Heart right ventricle (tissue), 16 donors: ENCODE data around the gene CCL15. TPM values are rescaled to one million over a fixed set of nuclear protein-coding genes. Genes with fewer than 3 reads are reported as not detected.

Experiments
- ATAC-seq, 8 donors: fragments of 200-7000 bp; cut with Tn5 transposase; one replicate each; pipeline ENCODE4 v1.9.1; 2020; ENCODE audit warnings: mild to moderate bottlenecking in 8 of 8, moderate library complexity in 8 of 8, moderate number of reproducible peaks in 1 of 8
- DNase-seq, 2 donors: peaks; one replicate each; pipeline ENCODE4 v3.0.0-alpha.2; 2020
- H3K27ac ChIP-seq, 10 donors: fragments of 200-600 bp; sonication (generic) in 2 of 10; one replicate each; pipeline versions ENCODE4 v1.5.0 to v1.8.0; 2020 to 2022; ENCODE audit warnings: mild to moderate bottlenecking in 3 of 10
- H3K27me3 ChIP-seq, 7 donors: fragments of 200-600 bp; one replicate each; pipeline ENCODE4 v1.8.0; 2021 to 2022; ENCODE audit warnings: mild to moderate bottlenecking in 2 of 7
- H3K36me3 ChIP-seq, 9 donors: fragments of 200-600 bp; sonication (generic) in 1 of 9; one replicate each; pipeline versions ENCODE4 v1.5.0 to v1.8.0; 2020 to 2022; ENCODE audit warnings: mild to moderate bottlenecking in 2 of 9
- H3K4me1 ChIP-seq, 9 donors: fragments of 200-600 bp; sonication (generic) in 1 of 9; one replicate each; pipeline versions ENCODE4 v1.5.0 to v1.8.0; 2020 to 2022; ENCODE audit warnings: mild to moderate bottlenecking in 4 of 9
- H3K4me3 ChIP-seq, 10 donors: fragments of 200-600 bp; sonication (generic) in 2 of 10; one replicate each; pipeline versions ENCODE4 v1.5.0 to v1.8.0; 2020 to 2022; ENCODE audit warnings: mild to moderate bottlenecking in 7 of 10, moderate library complexity in 2 of 10
- H3K9me3 ChIP-seq, 11 donors: fragments of 200-600 bp in 10 of 11; sonication (generic) in 2 of 11; one replicate each; pipeline versions ENCODE4 v1.5.0 to v1.8.0; 2013 to 2022; ENCODE audit warnings: mild to moderate bottlenecking in 2 of 11, control low read depth in 1 of 11, moderate library complexity in 1 of 11
- WGBS, 2 donors: extraction: QIAGEN DNeasy Blood & Tissue Kit; methylation state at CpG; one replicate each; pipeline ENCODE4 v1.1.7; 2013; ENCODE audit warnings: inconsistent platforms in 1 of 2; 5-methylcytosine and 5-hydroxymethylcytosine counted together
- intact Hi-C, 10 donors: fragments of 100-400 bp; cut with DNase I; formaldehyde crosslinking; loops; one replicate each; pipeline versions ENCODE4 v1.11.1 to v1.14.2; 2022
- long read RNA-seq, 3 donors: library from polyadenylated mRNA; unstranded; transcript quantifications; one replicate each; pipeline ENCODE4 v2.0.0, GENCODE V29; 2020 to 2021
- polyA plus RNA-seq, 2 donors: library from polyadenylated mRNA; stranded (reverse); fragments of 200-250 nt; gene quantifications; one replicate each; pipeline ENCODE4 v1.2.3, GENCODE V29; 2013
- total RNA-seq, 10 donors: library from RNA; stranded (reverse); fragmentation: NEBNext Ultra II Directional in 3 of 10; extraction: Animal tissue kit (Norgen Biotek cat#: 25700) in 3 of 10; gene quantifications; one replicate each; pipeline versions ENCODE4 v1.2.1 to v1.2.4, GENCODE V29; 2021 to 2023
- TF ChIP-seq, protein P1 (sequence below), 9 donors: fragments of 200-600 bp; sonication (generic) in 2 of 9; IDR thresholded peaks; one replicate each; pipeline versions ENCODE4 v1.5.0 to v1.8.0; 2021 to 2022; ENCODE audit warnings: antibody characterized with exemption in 9 of 9, mild to moderate bottlenecking in 5 of 9, moderate library complexity in 1 of 9
- donor health status: Arrhythmogenic right ventricular cardiomyopathy.
- donor health status: ischemic (EF 13 %, LVEDD 7.1; RV severe dilation, severe dysfunction).
- donor health status: healthy with polysubstance abuse.
- donor health status: DM: no; HTN: yes; CAD: no.
- donor health status: DM: no; HTN: no; CAD: no.
- donor health status: ischemic (EF 25% LVEDD 6.9; RV normal size, moderate dysfunction).
- donor health status: ischemic (EF 25% LVEDD 5.7; RV mildly dilated, moderate dysfunction).
- donor health status: healthy.
- donor health status: DM: yes; HTN: yes; CAD: no.
- donor health status: Ischemic cardiomyopathy.
- donor health status: ischemic (EF 35%, LVEDD 5.7; RV mildly dilated, moderate dysfunction).
- donor health status: nonischemic (EF 11% LVEDD 7.7; RV severe dilation, severe dysfunction).
- donor health status: DM: yes; HTN: yes; CAD: no.
- donor health status: PGD.
- donor health status: ischemic (EF 29% LVEDD 5.4; RV normal size, mild dysfunction).
- donor health status: nonischemic (EF 23%, LVEDD 6.1; RV moderate dilation, normal function).

The CCL15 gene, protein sequence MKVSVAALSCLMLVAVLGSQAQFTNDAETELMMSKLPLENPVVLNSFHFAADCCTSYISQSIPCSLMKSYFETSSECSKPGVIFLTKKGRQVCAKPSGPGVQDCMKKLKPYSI
- not detected for total RNA-seq
- polyA plus RNA-seq, result not detected
- long read RNA-seq, donor 1, result 0 reads
- long read RNA-seq, donor 2, result 0 reads
- long read RNA-seq, donor 3, result 0 reads

DNA sequence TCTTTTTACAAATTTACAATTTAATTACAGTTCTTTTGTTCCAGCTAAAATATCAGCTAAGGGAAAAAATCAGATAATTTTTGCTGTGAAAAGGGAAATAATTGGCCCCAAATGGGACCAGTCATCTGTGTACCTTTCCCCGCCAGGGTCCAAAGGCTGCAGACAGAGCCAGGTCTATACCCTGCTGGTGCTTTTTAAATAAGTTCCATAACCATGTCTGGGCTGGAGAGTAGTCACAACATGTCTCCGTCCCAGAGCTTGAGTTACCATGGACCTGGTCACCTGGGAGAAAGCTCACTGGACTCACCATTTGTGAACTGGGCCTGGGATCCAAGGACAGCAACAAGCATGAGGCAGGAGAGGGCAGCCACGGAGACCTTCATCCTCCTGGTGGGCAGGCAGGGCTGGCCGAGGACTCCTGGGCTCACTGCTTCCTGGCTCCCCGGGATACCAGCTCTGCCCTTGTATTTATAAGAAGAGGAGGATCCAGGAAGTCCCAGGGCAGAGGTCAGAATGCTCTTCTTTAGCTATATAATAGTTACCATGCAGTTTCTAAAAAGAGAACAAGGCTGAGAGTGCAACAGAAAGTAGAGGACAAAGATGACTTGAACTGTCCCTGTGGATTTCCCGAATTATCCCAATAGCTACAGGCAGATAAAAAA is at the start of gene CCL15:
TSS of gene CCL15 (minus strand) at position 444 of the 662 bp plus-strand sequence. CDS start at position 383, 61 bp downstream.
- no peaks in the 10 kb centered on the region for H3K36me3 ChIP-seq
- no peak for ATAC-seq
- no peak for DNase-seq
- H3K4me1 ChIP-seq, result no peaks in the 10 kb centered on the region
- TF ChIP-seq, protein P1, sequence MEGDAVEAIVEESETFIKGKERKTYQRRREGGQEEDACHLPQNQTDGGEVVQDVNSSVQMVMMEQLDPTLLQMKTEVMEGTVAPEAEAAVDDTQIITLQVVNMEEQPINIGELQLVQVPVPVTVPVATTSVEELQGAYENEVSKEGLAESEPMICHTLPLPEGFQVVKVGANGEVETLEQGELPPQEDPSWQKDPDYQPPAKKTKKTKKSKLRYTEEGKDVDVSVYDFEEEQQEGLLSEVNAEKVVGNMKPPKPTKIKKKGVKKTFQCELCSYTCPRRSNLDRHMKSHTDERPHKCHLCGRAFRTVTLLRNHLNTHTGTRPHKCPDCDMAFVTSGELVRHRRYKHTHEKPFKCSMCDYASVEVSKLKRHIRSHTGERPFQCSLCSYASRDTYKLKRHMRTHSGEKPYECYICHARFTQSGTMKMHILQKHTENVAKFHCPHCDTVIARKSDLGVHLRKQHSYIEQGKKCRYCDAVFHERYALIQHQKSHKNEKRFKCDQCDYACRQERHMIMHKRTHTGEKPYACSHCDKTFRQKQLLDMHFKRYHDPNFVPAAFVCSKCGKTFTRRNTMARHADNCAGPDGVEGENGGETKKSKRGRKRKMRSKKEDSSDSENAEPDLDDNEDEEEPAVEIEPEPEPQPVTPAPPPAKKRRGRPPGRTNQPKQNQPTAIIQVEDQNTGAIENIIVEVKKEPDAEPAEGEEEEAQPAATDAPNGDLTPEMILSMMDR (IDR thresholded peaks at IDR 0.05), result no peak
- no peak within 1 kb of the TSS for H3K27ac ChIP-seq
- WGBS, 2 donors, result 66 to 73% methylated on average over 6 of the region's 6 CpGs
- H3K27me3 ChIP-seq, result peaks cover 0 to 6% (median 0%) of the 10 kb centered on the region in 7 donors
- H3K9me3 ChIP-seq, result no peaks in the 10 kb centered on the region
- H3K4me3 ChIP-seq, result no peak within 1 kb of the TSS
- intact Hi-C loops, result loop anchor here in 1 of 10 donors (10.0 kb wide), 1 partner anchor 64 kb away; the partner anchor contains the start of gene CCL18

- no peak overlapping the region for H3K4me3 ChIP-seq
- intact Hi-C loops, result loop anchor here in 1 of 10 donors (10.0 kb wide), 1 partner anchor 65 kb away; no protein-coding TSS in a partner anchor
- TF ChIP-seq, protein P1 (IDR thresholded peaks at IDR 0.05), result no peak
- peaks cover 0 to 53% (median 13%) of the 10 kb centered on the region in 11 donors for H3K9me3 ChIP-seq
- 97% methylated on average over 2 of the region's 2 CpGs for WGBS, 2 donors
- ATAC-seq (no peak), DNase-seq (no peak)
- no peak overlapping the region for H3K27ac ChIP-seq
- H3K36me3 ChIP-seq, result no peaks in the 10 kb centered on the region
- peaks cover 0 to 9% (median 0%) of the 10 kb centered on the region in 7 donors for H3K27me3 ChIP-seq
- H3K4me1 ChIP-seq, result no peaks in the 10 kb centered on the region
Measured at GRCh38 chr17:36049643-36050042, 48.3 kb upstream of the CCL15 start.

DNA sequence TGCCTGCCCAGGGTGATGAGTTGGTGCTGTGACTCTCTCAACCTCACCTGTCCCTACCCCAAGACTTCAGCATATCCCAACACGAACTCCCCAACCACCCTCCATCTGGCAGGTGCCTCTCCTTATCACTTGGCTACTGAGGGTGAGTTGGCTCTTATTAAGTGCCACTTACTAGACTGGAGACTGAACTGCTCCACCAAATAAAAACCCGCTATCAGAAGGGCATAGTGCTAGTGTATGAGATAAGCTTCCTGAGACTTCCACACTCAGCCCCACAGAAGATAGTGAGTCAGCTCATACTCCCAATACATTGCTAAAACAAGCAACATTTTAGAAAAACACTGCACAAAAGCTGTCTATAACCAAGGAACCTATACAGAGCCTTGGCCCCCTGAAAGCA is 46.7 kb upstream of the CCL15 start:
- no peak for DNase-seq
- ATAC-seq, result no peak
- no peaks in the 10 kb centered on the region for H3K36me3 ChIP-seq
- 56 to 59% methylated on average over 2 of the region's 2 CpGs for WGBS, 2 donors
- TF ChIP-seq, protein P1 (IDR thresholded peaks at IDR 0.05), result no peak
- peaks cover 0 to 57% (median 13%) of the 10 kb centered on the region in 11 donors for H3K9me3 ChIP-seq
- no peak overlapping the region for H3K4me3 ChIP-seq
- no peak overlapping the region for H3K27ac ChIP-seq
- no peaks in the 10 kb centered on the region for H3K4me1 ChIP-seq
- H3K27me3 ChIP-seq, result peaks cover 0 to 9% (median 0%) of the 10 kb centered on the region in 7 donors
- intact Hi-C loops, result no loop called here

GRCh38 chr17:36036235-36036634 is 34.9 kb upstream of the CCL15 start:
- TF ChIP-seq, protein P1 (IDR thresholded peaks at IDR 0.05), result no peak
- 85 to 90% methylated on average over 4 of the region's 4 CpGs for WGBS, 2 donors
- intact Hi-C loops, result no loop called here

More at GRCh38 chr17:36036235-36036634, 34.9 kb upstream of the CCL15 start:
- no peaks in the 10 kb centered on the region for H3K36me3 ChIP-seq
- peaks cover 0 to 18% (median 0%) of the 10 kb centered on the region in 9 donors for H3K4me1 ChIP-seq
- H3K4me3 ChIP-seq, result no peak overlapping the region
- DNase-seq (no peak), ATAC-seq (no peak)
- H3K27ac ChIP-seq, result peak overlapping the region in 1 of 10 donors; percentile 40
- H3K9me3 ChIP-seq, result no peaks in the 10 kb centered on the region
- peaks cover 0 to 19% (median 6%) of the 10 kb centered on the region in 7 donors for H3K27me3 ChIP-seq
